WTC11 (cell line): Measurements from ENCODE around the gene TMEM272. TPM values are rescaled to one million over a fixed set of nuclear protein-coding genes. Genes with fewer than 3 reads are reported as not detected.

Source experiments
- ATAC-seq: fragments of 200-7000 bp; cut with Tn5 transposase; 2 replicates; pipeline ENCODE4 v1.10.0; 2021; ENCODE audit warnings: mild to moderate bottlenecking, moderate library complexity
- CTCF ChIA-PET: fragments of 300-600 bp; sonication (Branson Sonifier 250); formaldehyde crosslinking; loops from one replicate; lab custom pipeline; 2021; ENCODE audit warnings: antibody characterized with exemption; lab: Charles Lee
- POLR2A ChIA-PET: fragments of 350-600 bp; sonication (Branson Sonifier 250); formaldehyde crosslinking; loops from one replicate; lab custom pipeline; 2021; ENCODE audit warnings: antibody characterized with exemption; lab: Charles Lee
- DNase-seq: peaks from one replicate; pipeline ENCODE4 v3.0.0; 2021; ENCODE audit warnings: low spot score
- H3K27ac Mint-ChIP-seq: 2 replicates; pipeline ENCODE4 v1.8.0; 2021; ENCODE audit warnings: mixed read lengths
- H3K27me3 Mint-ChIP-seq: 2 replicates; pipeline ENCODE4 v1.8.0; 2021; ENCODE audit warnings: low read depth, mild to moderate bottlenecking, moderate library complexity, mixed read lengths
- H3K36me3 Mint-ChIP-seq: 2 replicates; pipeline ENCODE4 v1.8.0; 2021; ENCODE audit warnings: mixed read lengths
- H3K4me1 Mint-ChIP-seq: 2 replicates; pipeline ENCODE4 v1.8.0; 2022; ENCODE audit warnings: mixed read lengths
- H3K4me3 Mint-ChIP-seq: 2 replicates; pipeline ENCODE4 v1.8.0; 2021; ENCODE audit warnings: mild to moderate bottlenecking, moderate library complexity, mixed read lengths
- H3K9me3 Mint-ChIP-seq: 2 replicates; pipeline ENCODE4 v1.8.0; 2021; ENCODE audit warnings: mixed read lengths
- AR ChIP-seq: fragments of 250-450 bp; sonication (Bioruptor Pico); IDR thresholded peaks from 2 replicates; pipeline ENCODE4 v1.9.0; 2021; ENCODE audit warnings: mild to moderate bottlenecking
- CBFB ChIP-seq: sonication (generic); formaldehyde crosslinking; IDR thresholded peaks from 2 replicates; pipeline ENCODE4 v1.8.1; 2022; ENCODE audit warnings: mild to moderate bottlenecking, low read depth, missing genetic modification reagents
- E2F4 ChIP-seq: sonication (generic); formaldehyde crosslinking; IDR thresholded peaks from 2 replicates; pipeline ENCODE4 v1.8.1; 2022; ENCODE audit warnings: low read depth, mild to moderate bottlenecking, moderate library complexity, missing genetic modification reagents, borderline replicate concordance
- FOXJ3 ChIP-seq: sonication (generic); formaldehyde crosslinking; IDR thresholded peaks from 2 replicates; pipeline ENCODE4 v1.9.0; 2021; ENCODE audit warnings: missing genetic modification reagents, mild to moderate bottlenecking, borderline replicate concordance
- FOXP4 ChIP-seq: sonication (generic); formaldehyde crosslinking; IDR thresholded peaks from 2 replicates; pipeline ENCODE4 v1.8.0; 2022; ENCODE audit warnings: mild to moderate bottlenecking, missing genetic modification reagents
- IRF2 ChIP-seq: sonication (generic); formaldehyde crosslinking; IDR thresholded peaks from 2 replicates; pipeline ENCODE4 v1.8.0; 2022; ENCODE audit warnings: low read depth, missing genetic modification reagents, borderline replicate concordance
- MYBL2 ChIP-seq: sonication (generic); formaldehyde crosslinking; IDR thresholded peaks from 2 replicates; pipeline ENCODE4 v1.8.1; 2023; ENCODE audit warnings: mild to moderate bottlenecking, moderate library complexity, missing genetic modification reagents
- NFATC4 ChIP-seq: fragments of 250-450 bp; sonication (Bioruptor Pico); IDR thresholded peaks from 2 replicates; pipeline ENCODE4 v1.9.0; 2021; ENCODE audit warnings: mild to moderate bottlenecking
- PRRX2 ChIP-seq: fragments of 250-450 bp; sonication (Bioruptor Pico); IDR thresholded peaks from 2 replicates; pipeline ENCODE4 v1.8.0; 2021; ENCODE audit warnings: mild to moderate bottlenecking
- RORB ChIP-seq: fragments of 250-450 bp; sonication (Bioruptor Pico); IDR thresholded peaks from 2 replicates; pipeline ENCODE4 v1.9.0; 2021; ENCODE audit warnings: mild to moderate bottlenecking
- SOX15 ChIP-seq: fragments of 250-450 bp; sonication (Bioruptor Pico); IDR thresholded peaks from 2 replicates; pipeline ENCODE4 v1.9.0; 2021; ENCODE audit warnings: mild to moderate bottlenecking
- SP1 ChIP-seq: sonication (generic); formaldehyde crosslinking; conservative IDR thresholded peaks from 2 replicates; pipeline ENCODE4 v1.8.1; 2022; ENCODE audit warnings: missing genetic modification reagents
- TEAD1 ChIP-seq: sonication (generic); formaldehyde crosslinking; IDR thresholded peaks from 2 replicates; pipeline ENCODE4 v1.8.0; 2022; ENCODE audit warnings: mild to moderate bottlenecking, missing genetic modification reagents
- TEAD4 ChIP-seq: sonication (generic); formaldehyde crosslinking; IDR thresholded peaks from 2 replicates; pipeline ENCODE4 v1.8.0; 2022; ENCODE audit warnings: mild to moderate bottlenecking, missing genetic modification reagents
- ZBTB21 ChIP-seq: sonication (generic); formaldehyde crosslinking; IDR thresholded peaks from 2 replicates; pipeline ENCODE4 v1.8.1; 2023; ENCODE audit warnings: mild to moderate bottlenecking, missing genetic modification reagents, borderline replicate concordance
- ZBTB43 ChIP-seq: sonication (generic); formaldehyde crosslinking; IDR thresholded peaks from 2 replicates; pipeline ENCODE4 v1.8.1; 2023; ENCODE audit warnings: mild to moderate bottlenecking, missing genetic modification reagents
- ZMAT4 ChIP-seq: fragments of 250-450 bp; sonication (Bioruptor Pico); IDR thresholded peaks from 2 replicates; pipeline ENCODE4 v1.9.0; 2021; ENCODE audit warnings: mild to moderate bottlenecking
- ZNF281 ChIP-seq: sonication (generic); formaldehyde crosslinking; IDR thresholded peaks from 2 replicates; pipeline ENCODE4 v1.8.0; 2023; ENCODE audit warnings: mild to moderate bottlenecking, missing genetic modification reagents
- ZNF317 ChIP-seq: sonication (generic); formaldehyde crosslinking; IDR thresholded peaks from 2 replicates; pipeline ENCODE4 v1.8.1; 2023; ENCODE audit warnings: low read depth, mild to moderate bottlenecking, moderate library complexity, missing genetic modification reagents, borderline replicate concordance
- ZNF423 ChIP-seq: fragments of 250-450 bp; sonication (Bioruptor Pico); IDR thresholded peaks from 2 replicates; pipeline ENCODE4 v2.1.2; 2022; ENCODE audit warnings: mild to moderate bottlenecking, moderate library complexity
- ZNF512 ChIP-seq: sonication (generic); formaldehyde crosslinking; IDR thresholded peaks from 2 replicates; pipeline ENCODE4 v1.8.1; 2022; ENCODE audit warnings: missing genetic modification reagents, borderline replicate concordance
- total RNA-seq: library from RNA; stranded (reverse); gene quantifications from 3 replicates; pipeline ENCODE4 v1.2.3, GENCODE V29; 2021

Gene TMEM272
- total RNA-seq, 1 experiment from 2014 or later, result not detected

- ChIA-PET CTCF (interaction anchor here (1.0 to 1.7 kb wide), 6 partner anchors 9 to 269 kb away, joined by 3 to 15 read pairs (median 5); partner anchors contain the start of gene TMEM272), POLR2A (no interaction called here)
- Mint-ChIP-seq H3K9me3 (no peaks in the 10 kb centered on the region), H3K4me3 (peak overlapping the region; percentile 14; the same call in 1 of the 2 replicates), H3K27ac (no peak overlapping the region), H3K36me3 (no peaks in the 10 kb centered on the region), H3K4me1 (peaks cover 10% of the 10 kb centered on the region), H3K27me3 (no peaks in the 10 kb centered on the region; the same call in 1 of the 2 replicates)
- ATAC-seq (peak; percentile 91), DNase-seq (no peak)
- no peak for TF ChIP-seq IRF2
- no peak for TF ChIP-seq TEAD4 (CRISPR knock-in tag)
- no peak for TF ChIP-seq RORB (CRISPR knock-in tag)
- no peak for TF ChIP-seq ZBTB43 (CRISPR knock-in tag)
- no peak for TF ChIP-seq ZNF423
- no peak for TF ChIP-seq E2F4 (CRISPR knock-in tag)
- TF ChIP-seq NFATC4 (CRISPR knock-in tag), result no peak
- TF ChIP-seq ZNF281, result no peak
- no peak for TF ChIP-seq FOXJ3 (CRISPR knock-in tag)
- no peak for TF ChIP-seq ZBTB21 (CRISPR knock-in tag)
These were observed 13.7 kb upstream of the TMEM272 start for GRCh38 chr13:51858433-51859247.

GRCh38 chr13:51856998-51857397 lies 12.0 kb upstream of the TMEM272 start:
- POLR2A ChIA-PET, result no interaction called here
- H3K27ac Mint-ChIP-seq, result no peak overlapping the region
- no peak overlapping the region for H3K4me3 Mint-ChIP-seq
- peaks cover 10% of the 10 kb centered on the region for H3K4me1 Mint-ChIP-seq
- no peaks in the 10 kb centered on the region for H3K9me3 Mint-ChIP-seq
- ATAC-seq (no peak), DNase-seq (no peak)
- H3K36me3 Mint-ChIP-seq, result no peaks in the 10 kb centered on the region
- CTCF ChIA-PET, result no interaction called here
- H3K27me3 Mint-ChIP-seq, result no peaks in the 10 kb centered on the region; the same call in 1 of the 2 replicates
- TF ChIP-seq MYBL2, result no peak
- TF ChIP-seq ZBTB43 (CRISPR knock-in tag), result no peak
- no peak for TF ChIP-seq TEAD1 (CRISPR knock-in tag)
- no peak for TF ChIP-seq ZNF512 (CRISPR knock-in tag)
- no peak for TF ChIP-seq ZMAT4 (CRISPR knock-in tag)
- no peak for TF ChIP-seq TEAD4 (CRISPR knock-in tag)
- TF ChIP-seq AR (CRISPR knock-in tag), result no peak
- TF ChIP-seq ZNF317 (CRISPR knock-in tag), result no peak
- no peak for TF ChIP-seq FOXP4 (CRISPR knock-in tag)
- no peak for TF ChIP-seq SP1
- no peak for TF ChIP-seq ZNF423
- no peak for TF ChIP-seq PRRX2 (CRISPR knock-in tag)
- TF ChIP-seq SOX15 (CRISPR knock-in tag), result no peak
- TF ChIP-seq CBFB (CRISPR knock-in tag), result no peak
